B cell (primary cell): ENCODE data around the gene CFAP52.

Experiments used
- EZH2 ChIP-seq: IDR thresholded peaks from 2 replicates; pipeline ENCODE4 v1.6.1; 2012; ENCODE audit warnings: borderline replicate concordance, low read depth, mild to moderate bottlenecking, moderate library complexity, low read length; ENCODE audit not compliant: insufficient read depth, poor library complexity, severe bottlenecking
- TF ChIP-seq, protein P1 (sequence below): fragments of 200-600 bp; IDR thresholded peaks from one replicate; pipeline ENCODE4 v1.8.0; 2022; ENCODE audit warnings: antibody characterized with exemption, mild to moderate bottlenecking

DNA sequence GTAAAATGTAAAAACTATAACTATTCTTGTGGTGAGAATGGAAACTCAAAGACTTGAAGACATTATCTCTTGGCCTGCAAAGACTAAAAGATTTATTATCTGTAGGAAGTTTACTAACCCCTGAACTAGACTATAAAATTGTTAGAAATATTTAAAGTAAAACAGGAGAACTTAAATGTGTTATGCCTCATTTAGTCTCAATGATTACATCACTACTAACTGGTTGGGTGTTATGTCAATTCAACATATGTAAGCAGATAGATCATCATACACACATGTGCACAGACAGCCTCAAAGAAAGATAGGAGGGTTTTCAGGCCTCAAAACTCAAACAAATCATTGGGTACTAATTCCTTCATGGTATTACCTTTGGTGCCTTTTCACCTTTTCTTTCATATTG, 8.4 kb upstream of the CFAP52 start:
- TF ChIP-seq, protein P1, sequence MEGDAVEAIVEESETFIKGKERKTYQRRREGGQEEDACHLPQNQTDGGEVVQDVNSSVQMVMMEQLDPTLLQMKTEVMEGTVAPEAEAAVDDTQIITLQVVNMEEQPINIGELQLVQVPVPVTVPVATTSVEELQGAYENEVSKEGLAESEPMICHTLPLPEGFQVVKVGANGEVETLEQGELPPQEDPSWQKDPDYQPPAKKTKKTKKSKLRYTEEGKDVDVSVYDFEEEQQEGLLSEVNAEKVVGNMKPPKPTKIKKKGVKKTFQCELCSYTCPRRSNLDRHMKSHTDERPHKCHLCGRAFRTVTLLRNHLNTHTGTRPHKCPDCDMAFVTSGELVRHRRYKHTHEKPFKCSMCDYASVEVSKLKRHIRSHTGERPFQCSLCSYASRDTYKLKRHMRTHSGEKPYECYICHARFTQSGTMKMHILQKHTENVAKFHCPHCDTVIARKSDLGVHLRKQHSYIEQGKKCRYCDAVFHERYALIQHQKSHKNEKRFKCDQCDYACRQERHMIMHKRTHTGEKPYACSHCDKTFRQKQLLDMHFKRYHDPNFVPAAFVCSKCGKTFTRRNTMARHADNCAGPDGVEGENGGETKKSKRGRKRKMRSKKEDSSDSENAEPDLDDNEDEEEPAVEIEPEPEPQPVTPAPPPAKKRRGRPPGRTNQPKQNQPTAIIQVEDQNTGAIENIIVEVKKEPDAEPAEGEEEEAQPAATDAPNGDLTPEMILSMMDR, result no peak
- TF ChIP-seq EZH2, result no peak
